DND-41 (cell line): Measurements from ENCODE around the gene PRKRA.

ENCODE experiments used
- EZH2 ChIP-seq: IDR thresholded peaks from 3 replicates; pipeline ENCODE4 v1.6.1; 2012; ENCODE audit warnings: borderline replicate concordance, low read depth, mild to moderate bottlenecking, moderate library complexity, low read length, inconsistent platforms; ENCODE audit not compliant: severe bottlenecking
- TF ChIP-seq, protein P1 (sequence below): IDR thresholded peaks from 2 replicates; pipeline ENCODE4 v1.5.1; 2012; ENCODE audit warnings: borderline replicate concordance, low read length, moderate library complexity, mild to moderate bottlenecking; ENCODE audit not compliant: poor library complexity, severe bottlenecking; ENCODE audit errors: extremely low read depth

DNA sequence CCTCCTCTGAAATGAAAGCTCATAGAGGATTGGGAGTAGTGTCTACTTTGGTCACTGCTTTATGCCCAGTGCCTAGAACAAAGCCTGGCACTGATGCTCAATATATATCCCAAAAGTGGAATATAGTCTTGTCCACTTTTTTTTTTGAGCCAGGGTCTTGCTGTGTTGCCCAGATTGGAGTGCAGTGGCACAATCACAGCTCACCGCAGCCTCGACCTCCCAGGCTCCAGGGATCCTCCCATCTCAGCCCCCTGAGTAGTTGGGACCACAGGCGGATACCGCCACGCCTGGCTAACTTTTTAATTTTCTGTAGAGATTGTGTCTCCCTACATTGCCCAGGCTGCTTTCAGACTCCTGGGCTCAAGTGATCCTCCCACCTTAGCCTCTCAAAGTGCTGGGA is 23.6 kb upstream of the PRKRA start:
- TF ChIP-seq, protein P1, sequence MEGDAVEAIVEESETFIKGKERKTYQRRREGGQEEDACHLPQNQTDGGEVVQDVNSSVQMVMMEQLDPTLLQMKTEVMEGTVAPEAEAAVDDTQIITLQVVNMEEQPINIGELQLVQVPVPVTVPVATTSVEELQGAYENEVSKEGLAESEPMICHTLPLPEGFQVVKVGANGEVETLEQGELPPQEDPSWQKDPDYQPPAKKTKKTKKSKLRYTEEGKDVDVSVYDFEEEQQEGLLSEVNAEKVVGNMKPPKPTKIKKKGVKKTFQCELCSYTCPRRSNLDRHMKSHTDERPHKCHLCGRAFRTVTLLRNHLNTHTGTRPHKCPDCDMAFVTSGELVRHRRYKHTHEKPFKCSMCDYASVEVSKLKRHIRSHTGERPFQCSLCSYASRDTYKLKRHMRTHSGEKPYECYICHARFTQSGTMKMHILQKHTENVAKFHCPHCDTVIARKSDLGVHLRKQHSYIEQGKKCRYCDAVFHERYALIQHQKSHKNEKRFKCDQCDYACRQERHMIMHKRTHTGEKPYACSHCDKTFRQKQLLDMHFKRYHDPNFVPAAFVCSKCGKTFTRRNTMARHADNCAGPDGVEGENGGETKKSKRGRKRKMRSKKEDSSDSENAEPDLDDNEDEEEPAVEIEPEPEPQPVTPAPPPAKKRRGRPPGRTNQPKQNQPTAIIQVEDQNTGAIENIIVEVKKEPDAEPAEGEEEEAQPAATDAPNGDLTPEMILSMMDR = no peak
- TF ChIP-seq EZH2 = no peak
